CD4-positive, alpha-beta T cell treated with Interferon alpha-2 for 1 hour (primary cell): ENCODE results near the gene KRT81.
A peak's percentile ranks its signal among the peaks of the same experiment; 100 is the strongest.
"Not testable (repeated sequence)": the region's sequence is repeated elsewhere in the genome, so short reads cannot be mapped to it uniquely, and the experiment has no call there.

Source experiments
- DNase-seq, 2 donors: peaks; one replicate each; pipeline ENCODE4 v3.0.0-alpha.2; 2020 to 2022

The KRT81 gene

GRCh38 chr12:52295663-52296062 lies 4.3 kb upstream of the KRT81 start:
- no peak for DNase-seq

DNA sequence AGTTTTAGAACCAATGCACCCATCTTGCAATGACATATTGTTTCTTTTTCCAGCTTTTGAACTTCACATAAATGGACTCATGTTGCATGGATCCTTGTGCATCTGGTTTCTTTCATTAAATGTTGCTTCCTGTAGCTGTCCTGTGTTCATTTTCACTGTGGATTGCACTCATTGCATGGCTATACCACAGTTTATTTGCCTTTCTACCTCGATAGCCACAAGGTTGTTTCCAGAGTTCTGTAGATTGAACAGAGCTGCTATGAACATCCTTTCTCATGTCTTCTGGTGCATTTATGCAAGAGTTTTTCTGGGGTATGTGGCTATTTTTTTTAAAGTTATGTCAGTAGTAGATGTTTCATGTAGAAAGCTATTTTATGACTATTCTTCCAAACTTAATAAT lies 3.5 kb upstream of the KRT81 start:
- no peak for DNase-seq

GRCh38 chr12:52293926-52294325 lies 2.6 kb upstream of the KRT81 start:
- no peak for DNase-seq

GRCh38 chr12:52290483-52291134 lies 725 bp downstream of the KRT81 start:
- not testable (repeated sequence) for DNase-seq

DNA sequence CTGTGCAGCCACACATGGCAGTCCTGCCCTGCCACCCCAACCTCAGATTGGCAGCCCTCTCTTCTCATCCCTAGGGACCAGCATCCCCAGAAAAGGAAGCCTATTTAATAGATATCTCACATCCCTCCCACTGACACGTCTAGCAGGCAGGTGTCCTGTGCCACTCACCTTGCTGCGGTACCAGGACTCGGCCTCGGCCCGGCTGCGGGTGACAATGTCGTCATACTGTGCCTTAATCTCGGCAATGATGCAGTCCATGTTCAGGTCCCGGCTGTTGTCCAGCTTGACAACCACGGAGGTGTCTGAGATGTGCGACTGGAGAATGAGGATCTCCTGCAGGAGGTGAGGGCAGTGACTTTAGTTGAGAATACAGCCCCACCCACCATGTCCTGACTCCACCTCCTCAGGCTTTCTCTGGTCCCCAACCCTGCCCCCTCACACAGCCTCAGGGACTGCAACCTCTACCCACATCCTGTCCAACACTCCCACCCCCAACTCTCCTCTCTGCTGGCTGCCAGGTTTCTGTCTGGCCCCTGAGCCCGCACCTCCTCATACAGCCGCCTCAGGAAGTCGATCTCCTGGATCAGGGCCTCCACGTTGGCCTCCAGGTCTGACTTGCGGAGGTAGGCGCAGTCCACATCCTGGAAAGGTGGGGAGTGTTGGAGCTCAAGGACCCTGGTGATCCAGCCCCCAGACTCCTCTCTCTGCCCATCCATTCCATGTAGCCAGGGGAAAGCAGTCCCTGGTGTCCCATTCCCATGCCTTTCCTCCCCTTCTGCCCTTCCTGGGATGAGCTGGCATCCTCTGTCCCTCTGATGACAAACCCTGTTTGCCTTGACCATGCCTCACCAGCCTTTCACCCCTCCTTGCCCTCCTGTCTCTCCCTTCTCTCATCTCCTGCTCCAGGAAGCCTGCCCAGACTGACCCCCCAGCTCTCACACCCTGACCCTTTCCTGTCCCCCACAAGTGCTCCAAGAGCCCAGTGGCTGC lies 3.2 kb downstream of the KRT81 start:
- not testable (repeated sequence) for DNase-seq

- DNase-seq: not testable (repeated sequence)
Measured at GRCh38 chr12:52286857-52287785, 4.2 kb downstream of the KRT81 start.

- no peak for DNase-seq
Measured at GRCh38 chr12:52285851-52286530, 5.3 kb downstream of the KRT81 start.

DNA sequence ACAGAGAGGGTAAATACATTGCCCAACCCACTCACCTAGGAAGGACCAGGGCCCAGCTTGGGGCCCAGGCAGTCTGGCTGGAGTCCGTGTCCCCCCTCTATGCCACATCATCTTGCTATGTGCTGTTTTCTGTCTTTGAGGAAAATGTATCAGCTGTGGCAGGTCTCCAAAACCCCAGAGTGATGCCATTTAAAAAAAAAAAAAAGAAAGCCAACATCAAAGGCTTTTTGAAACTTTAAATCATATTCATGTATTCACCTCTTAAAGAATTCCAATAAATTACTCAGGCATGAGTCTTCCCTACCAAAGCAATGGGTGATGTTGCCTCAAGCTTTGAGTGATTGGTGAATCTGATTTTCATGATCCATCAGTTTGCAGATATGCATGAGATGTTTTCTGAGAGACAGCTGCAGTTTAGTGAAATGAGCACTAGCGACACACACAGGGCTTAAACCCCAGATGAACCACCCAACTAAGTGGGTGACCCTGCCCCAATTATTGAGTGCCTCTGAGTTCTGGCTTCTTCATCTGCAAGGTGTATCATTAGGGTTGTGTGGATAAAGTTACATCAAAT lies 6.1 kb downstream of the KRT81 start:
- DNase-seq: no peak

DNA sequence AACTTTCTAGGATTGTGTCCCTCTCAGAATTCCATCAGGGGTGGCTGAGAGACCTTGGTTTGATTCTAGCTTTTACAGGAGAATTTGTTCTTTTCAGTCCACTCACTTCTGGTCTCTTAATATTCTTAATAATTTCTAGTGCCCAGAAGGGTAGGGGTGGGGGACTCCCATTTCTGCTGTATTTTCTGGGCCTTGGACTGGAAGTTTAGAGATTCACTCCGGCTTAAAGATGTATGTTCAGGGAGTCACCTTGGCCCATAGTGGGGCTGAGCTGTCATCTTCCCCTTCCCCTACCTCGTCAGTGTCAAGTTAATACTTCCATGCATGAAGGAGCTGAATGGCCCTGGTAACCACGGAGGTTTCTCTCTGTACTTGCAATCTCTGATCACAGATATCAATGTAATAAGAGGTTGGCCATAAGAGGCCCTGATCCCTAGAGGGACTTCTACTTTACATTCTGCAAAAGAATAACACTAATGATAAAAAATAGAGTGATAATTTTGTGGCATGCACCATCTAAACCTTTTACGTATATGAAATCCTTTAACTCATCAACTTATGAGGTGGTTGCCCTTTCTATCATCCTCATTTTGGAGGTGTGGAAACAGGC lies 6.7 kb downstream of the KRT81 start:
- DNase-seq: no peak

DNA sequence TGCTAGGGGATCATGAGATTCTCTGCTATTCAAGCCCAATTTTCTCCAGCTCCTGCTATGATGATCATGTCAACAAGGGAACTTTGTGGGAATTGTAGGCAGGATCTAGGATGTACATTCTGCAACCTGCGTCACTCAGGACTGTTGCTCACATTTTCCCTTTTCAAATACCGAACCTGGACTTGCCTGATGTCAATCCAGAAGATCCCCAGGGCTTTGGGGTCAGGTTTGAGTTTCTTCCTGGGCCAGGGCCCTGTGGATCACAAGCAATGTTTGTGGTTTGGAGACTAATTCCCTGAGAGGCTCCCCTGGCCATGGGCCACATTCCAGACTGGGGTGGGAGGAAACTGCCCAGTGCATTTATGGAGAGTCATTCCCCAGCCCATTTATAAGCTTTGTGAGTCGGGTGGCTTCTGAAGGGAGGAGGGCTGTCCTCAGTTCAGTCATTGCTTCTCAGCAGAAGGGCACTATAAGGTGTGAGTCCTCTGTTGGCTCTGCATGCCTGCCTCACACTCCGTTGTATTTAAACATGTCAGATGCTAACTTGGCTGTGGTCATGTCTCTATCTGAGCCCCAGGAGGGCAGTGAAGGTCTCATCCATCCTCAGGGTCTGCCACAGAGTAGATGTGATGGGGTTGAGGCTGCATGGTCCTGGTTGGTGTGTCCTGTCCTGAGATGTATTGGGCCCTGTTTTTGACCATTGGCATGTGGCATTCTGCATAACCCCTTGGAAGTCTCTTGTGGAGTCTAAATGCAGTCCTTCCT lies 10.4 kb downstream of the KRT81 start:
- DNase-seq: no peak

DNA sequence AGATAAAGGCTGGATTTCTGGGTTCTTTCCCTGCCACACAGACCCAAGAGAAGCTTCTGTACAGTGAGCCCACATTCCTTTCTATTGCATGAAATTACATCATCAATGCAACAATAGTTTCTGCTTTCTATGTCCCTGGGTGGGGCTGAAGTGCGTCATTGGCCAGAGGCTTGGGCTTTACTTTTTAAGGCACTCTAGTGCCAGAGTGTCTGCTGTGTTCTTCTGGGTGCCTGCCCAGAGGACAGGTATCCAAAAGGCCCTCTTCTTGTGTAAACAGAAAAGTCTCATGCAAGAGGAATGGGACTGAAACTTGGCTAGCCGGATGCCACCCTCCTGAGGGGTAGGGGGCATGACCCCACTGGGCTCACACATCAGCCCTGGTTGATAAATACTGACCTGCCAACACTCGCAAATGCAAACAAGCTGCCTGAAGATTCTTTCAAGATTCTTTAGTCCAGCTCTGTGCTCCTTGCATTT lies 11.0 kb downstream of the KRT81 start:
- DNase-seq: peak in 1 of 2 donors; percentile 22

- no peak for DNase-seq
Measured at GRCh38 chr12:52279422-52280318, 11.7 kb downstream of the KRT81 start.

DNA sequence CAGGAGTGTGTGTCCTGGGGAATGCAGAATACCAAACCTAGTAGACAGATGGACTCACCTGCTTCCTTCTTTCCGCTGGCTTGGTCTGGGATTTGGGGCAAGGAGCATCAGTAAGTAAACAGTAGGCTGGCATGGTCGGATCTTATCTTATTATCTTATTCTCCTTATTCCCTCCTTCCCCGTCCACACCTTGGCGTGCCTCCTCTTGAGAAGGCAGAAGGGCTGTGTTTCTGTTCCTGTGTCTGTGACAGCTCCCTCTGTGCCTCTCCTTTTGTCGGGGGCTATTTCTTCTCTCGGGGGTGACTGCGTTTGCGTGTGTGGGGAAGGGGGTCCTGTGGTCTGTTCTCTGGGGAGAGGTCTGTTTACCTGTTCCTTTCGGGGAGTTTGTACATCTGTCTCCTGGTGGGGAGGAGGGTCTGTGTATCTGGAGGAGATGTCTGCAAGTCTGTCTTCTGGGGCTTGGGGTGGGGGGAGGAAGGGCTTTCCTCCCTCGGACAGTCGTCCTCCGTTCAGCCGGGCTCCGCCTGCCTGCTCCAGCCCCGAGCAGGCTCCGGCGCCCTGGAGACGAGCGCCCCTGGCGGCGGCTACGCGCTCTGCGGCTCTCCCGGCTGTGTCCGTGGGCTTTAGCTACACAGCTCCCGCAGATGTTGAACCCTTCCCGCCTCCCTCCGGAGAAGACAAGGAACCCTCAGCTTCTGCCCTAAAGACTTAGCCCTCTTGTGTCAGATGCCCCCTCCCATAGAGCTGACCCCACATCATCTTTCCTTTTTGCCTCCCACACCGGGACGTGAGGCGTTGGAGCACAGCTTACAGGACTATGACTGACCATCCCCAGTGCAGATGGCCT lies 12.5 kb downstream of the KRT81 start:
- DNase-seq: peak; percentile 59 to 70

DNA sequence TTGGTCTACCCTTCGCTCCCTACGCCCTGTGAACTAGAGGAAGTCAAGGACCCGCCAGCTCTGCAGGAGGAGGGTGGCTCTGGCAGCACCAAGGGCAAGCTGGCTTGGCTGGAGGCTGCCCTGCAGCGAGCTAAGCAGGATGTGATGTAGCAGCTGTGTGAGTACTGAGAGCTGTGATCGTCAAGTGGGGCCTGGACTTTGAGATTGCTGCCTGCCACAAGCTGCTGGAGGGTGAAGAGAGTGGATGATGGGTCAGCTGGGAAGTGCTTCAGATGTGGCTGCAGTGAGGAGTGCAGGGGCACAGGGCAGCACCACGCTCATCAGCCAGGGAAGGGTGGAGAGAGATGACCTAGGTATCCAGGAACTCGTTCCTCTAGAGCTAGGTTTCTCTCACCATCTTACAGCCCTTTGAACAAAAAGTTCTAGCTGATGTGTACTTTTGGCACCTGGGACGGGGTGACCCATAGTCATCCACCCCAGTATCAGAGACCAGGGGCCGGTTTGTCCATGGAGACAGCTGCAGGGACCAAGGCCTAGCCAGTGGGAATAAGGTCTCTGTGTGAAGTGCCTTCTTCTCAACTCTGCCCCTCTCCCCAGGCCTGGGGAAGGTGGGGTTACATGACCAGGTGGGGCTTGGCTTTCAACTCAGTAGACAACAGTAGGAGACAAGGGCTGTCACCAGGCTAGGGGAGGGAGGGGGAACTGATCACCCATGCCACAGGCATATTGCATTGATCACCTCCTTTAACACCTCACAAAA lies 13.7 kb downstream of the KRT81 start:
- DNase-seq: no peak

DNA sequence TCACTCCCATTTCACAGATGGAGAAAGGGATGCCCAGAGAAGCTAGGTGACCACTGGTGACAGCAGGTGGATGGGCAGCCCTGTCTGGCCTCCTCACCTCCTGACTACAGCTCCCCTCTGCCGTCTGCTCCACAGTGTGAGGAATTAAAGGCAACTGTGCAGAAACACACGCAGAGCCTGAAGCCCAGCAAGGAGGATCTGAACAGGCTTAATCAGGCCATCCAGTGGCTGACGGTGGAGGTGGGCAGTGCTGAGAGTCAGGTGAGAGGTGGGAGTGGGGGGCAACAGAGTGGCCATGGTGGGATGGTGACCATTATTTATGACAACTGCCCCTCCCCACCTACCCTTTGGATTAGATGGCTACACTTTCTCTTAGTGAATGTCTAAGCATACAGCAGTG lies 15.6 kb downstream of the KRT81 start:
- no peak for DNase-seq

- no peak for DNase-seq
Measured at GRCh38 chr12:52274521-52275120, 16.7 kb downstream of the KRT81 start, which contains the start of gene KRT86. Gene KRT86 (plus strand): TSS chr12:52274645. CDS start chr12:52301917, 27,272 bp downstream.

DNA sequence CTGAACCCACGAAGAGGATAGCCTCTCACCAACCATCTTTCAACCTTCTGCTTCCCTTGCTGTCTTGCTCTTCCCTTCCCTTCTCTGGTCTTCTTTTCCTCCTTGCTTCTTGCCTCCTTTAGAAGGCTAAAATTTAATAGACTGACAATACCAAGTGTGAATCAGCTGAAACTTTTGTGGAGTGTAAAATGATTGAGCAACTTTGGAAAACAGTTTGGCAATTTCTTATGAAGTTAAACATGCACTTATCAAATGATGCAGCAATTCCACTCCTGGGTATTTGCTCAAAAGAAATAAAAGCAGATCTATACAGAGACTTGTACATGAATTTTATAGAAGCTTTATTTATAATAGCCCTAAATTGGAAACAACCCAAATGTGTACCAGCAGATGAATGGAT lies 20.2 kb downstream of the KRT81 start:
- no peak for DNase-seq
